ENCODE data around the gene TEX26.
"Not testable (repeated sequence)": the region's sequence is repeated elsewhere in the genome, so short reads cannot be mapped to it uniquely, and the experiment has no call there.

TEX26 gene

DNA sequence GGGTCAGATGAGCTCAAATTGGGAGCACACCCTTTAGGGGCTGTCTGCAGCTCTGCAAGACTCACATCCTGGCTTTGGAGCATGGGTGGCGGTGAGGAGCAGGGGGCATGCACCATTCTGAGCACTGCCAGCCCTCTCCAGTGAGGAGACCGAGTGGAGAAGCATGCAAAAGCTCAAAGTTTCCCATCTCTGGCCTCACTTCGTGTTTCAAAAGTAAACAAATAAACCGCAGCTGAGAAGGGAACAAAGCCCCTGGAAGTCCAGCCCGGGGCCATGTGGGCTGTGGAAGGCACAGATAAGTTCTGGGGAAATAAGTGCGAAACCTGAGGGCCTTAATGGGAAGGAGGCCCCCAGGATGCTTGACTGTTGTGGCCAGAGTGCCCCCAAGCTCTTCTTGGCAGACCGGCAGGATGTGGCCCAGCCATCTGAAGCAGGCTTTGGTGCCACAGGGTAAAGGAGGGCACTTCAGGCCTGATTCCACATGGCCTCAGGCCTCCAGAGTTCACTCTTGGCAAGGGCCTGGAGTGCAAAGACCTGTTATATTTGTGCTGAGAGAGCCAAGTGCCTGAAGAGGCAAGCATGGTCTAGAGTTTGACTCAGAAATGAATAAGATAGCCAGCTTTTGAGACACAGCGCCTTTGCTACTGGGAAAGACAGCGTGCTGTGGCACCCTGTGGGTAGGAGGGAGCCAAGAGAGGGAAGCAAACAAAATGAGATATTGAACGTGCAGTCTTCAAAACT is 25.2 kb upstream of the TEX26 start:
- no peak overlapping the region for H3K4me3 Mint-ChIP-seq

DNA sequence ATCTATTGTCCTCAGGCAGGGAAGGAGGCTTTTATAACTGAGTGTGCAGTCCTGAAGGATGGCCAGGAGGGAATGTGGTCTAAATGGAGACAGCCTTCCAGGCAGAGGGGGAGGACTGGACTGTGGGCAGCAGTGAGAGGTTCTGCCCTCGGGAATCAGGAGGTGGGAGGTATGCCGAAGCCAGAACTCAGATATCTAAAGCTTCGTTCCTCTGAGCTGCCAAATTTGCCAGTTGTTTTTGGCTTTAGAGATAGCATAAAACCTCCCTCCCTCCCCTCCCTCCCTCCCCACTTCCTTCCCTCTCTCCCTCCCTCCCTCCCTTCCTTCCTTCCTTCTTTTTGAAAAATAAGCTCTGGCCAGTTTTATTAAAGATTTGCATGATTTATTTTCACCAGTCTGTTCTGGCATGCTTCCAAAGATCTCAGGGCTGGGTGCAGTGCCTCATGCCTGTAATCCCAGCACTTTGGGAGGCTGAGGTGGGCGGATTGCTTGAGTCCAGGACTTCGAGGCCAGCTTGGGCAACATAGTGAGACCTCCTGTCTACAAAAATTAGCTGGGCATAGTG is 24.0 kb upstream of the TEX26 start:
- Mint-ChIP-seq H3K4me1 (ENCODE audit: low read depth) (peaks cover 6% of the 10 kb centered on the region), H3K9me3 (no peaks in the 10 kb centered on the region), H3K27me3 (peaks cover 64% of the 10 kb centered on the region), H3K4me3 (no peak overlapping the region), H3K27ac (no peak overlapping the region), H3K36me3 (ENCODE audit: low read depth) (no peaks in the 10 kb centered on the region)
- no peak for DNase-seq

More for the DNA sequence above, 25.2 kb upstream of the TEX26 start:
- H3K27me3 Mint-ChIP-seq: peaks cover 71% of the 10 kb centered on the region
- H3K4me1 Mint-ChIP-seq (ENCODE audit: low read depth): peaks cover 6% of the 10 kb centered on the region
- DNase-seq: no peak
- H3K9me3 Mint-ChIP-seq: no peaks in the 10 kb centered on the region
- no peak overlapping the region for H3K27ac Mint-ChIP-seq
- H3K36me3 Mint-ChIP-seq (ENCODE audit: low read depth): no peaks in the 10 kb centered on the region

DNA sequence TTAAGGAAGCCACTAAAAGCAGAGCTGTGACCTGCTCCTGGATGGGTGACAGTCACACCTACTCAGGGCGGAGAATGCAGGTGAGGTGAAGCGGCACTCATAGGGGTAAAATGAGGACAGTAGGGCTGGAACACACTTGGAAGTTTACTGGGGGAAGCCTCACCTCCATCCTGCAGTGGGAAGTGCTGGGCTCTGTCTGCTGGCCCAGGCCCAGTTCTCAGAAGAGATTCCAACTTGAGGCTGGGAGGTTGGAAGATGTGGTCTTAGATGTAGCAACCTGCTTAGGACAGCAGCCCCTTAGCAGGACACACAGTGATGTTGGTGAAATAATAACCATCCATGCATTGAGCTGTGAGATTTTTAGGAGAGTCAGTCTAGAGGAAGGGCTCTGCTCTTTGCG is 21.8 kb upstream of the TEX26 start:
- no peaks in the 10 kb centered on the region for H3K36me3 Mint-ChIP-seq (ENCODE audit: low read depth)
- H3K4me1 Mint-ChIP-seq (ENCODE audit: low read depth): peaks cover 3% of the 10 kb centered on the region
- no peaks in the 10 kb centered on the region for H3K9me3 Mint-ChIP-seq
- peaks cover 63% of the 10 kb centered on the region for H3K27me3 Mint-ChIP-seq
- no peak overlapping the region for H3K27ac Mint-ChIP-seq
- H3K4me3 Mint-ChIP-seq: no peak overlapping the region
- no peak for DNase-seq

DNA sequence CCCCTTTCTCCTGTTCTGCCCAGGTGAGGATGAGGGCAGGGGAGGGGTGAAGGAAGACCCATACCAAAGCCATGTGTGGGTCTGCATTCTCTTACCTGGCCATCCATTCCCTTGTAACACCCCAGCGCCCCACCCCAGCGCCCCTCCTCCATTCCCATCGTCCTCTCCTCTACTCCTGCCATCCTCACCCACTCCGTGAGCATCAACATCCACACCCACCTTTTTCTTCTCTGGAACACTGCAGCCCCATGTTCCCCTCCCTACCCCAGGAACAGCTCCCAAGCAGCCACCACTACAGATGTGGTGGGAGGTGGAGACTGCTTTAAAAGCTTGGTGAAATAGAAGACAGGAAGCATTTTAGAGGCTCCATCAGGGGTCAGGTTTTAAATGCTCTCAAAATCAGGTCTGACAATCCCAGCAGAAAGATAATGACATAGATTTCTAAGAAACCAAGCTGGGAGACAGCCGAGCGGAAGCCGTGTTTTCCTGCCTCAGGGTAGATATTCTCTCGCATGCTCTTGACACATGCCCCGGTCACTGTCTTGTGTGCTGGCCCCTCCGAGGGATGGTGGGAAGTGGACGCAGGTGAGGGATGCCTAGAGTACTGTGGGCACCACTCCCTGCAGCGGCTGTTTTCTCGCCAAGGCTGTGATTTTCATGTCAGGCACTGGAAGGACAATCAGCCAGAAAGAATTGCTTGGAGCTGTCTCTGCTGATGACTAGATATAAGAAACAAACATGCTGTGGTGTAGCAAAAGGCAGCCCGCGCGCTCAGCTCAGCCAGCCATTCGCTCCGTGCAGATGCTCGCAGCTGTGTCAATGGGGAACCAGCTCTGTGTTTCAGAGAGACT is 16.5 kb upstream of the TEX26 start:
- Mint-ChIP-seq H3K9me3 (no peaks in the 10 kb centered on the region), H3K36me3 (ENCODE audit: low read depth) (no peaks in the 10 kb centered on the region), H3K27me3 (peaks cover 57% of the 10 kb centered on the region), H3K4me1 (ENCODE audit: low read depth) (no peaks in the 10 kb centered on the region), H3K4me3 (no peak overlapping the region), H3K27ac (no peak overlapping the region)
- no peak for DNase-seq

DNA sequence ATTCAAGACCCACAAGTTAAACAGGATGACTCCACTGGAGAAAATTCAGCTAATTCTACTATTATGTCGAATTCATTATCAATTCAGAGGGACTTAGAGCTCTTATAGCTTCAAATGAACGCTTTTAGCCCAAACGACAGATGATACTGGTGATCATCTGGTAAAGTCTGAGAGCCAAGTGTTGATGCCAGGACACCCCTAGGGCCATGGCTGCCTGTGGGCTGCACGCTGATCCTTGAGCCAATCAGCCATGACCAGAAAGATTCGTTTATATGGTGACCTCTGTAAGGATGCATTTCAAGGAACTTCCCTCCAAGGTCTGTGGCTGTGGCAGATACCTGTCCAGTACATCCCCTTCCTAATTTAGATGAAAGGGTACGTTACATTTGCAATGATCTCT is 15.5 kb upstream of the TEX26 start:
- H3K27ac Mint-ChIP-seq: no peak overlapping the region
- H3K9me3 Mint-ChIP-seq: no peaks in the 10 kb centered on the region
- no peaks in the 10 kb centered on the region for H3K36me3 Mint-ChIP-seq (ENCODE audit: low read depth)
- H3K4me3 Mint-ChIP-seq: no peak overlapping the region
- no peak for DNase-seq
- H3K4me1 Mint-ChIP-seq (ENCODE audit: low read depth): no peaks in the 10 kb centered on the region
- peaks cover 62% of the 10 kb centered on the region for H3K27me3 Mint-ChIP-seq

GRCh38 chr13:30918662-30919405 is 13.6 kb upstream of the TEX26 start:
- peaks cover 65% of the 10 kb centered on the region for H3K27me3 Mint-ChIP-seq

GRCh38 chr13:30920162-30920909 is 12.1 kb upstream of the TEX26 start:
- Mint-ChIP-seq H3K27ac (no peak overlapping the region), H3K4me1 (ENCODE audit: low read depth) (peaks cover 5% of the 10 kb centered on the region), H3K9me3 (no peaks in the 10 kb centered on the region), H3K4me3 (no peak overlapping the region), H3K27me3 (peaks cover 51% of the 10 kb centered on the region), H3K36me3 (ENCODE audit: low read depth) (no peaks in the 10 kb centered on the region)
- DNase-seq: no peak

More at GRCh38 chr13:30918662-30919405, 13.6 kb upstream of the TEX26 start:
- no peaks in the 10 kb centered on the region for H3K4me1 Mint-ChIP-seq (ENCODE audit: low read depth)
- H3K4me3 Mint-ChIP-seq: no peak overlapping the region
- no peaks in the 10 kb centered on the region for H3K36me3 Mint-ChIP-seq (ENCODE audit: low read depth)
- no peak for DNase-seq
- no peak overlapping the region for H3K27ac Mint-ChIP-seq
- no peaks in the 10 kb centered on the region for H3K9me3 Mint-ChIP-seq

GRCh38 chr13:30923418-30923817 is 9.0 kb upstream of the TEX26 start:
- no peak overlapping the region for H3K4me3 Mint-ChIP-seq
- peaks cover 2% of the 10 kb centered on the region for H3K9me3 Mint-ChIP-seq
- H3K27ac Mint-ChIP-seq: no peak overlapping the region
- peaks cover 25% of the 10 kb centered on the region for H3K4me1 Mint-ChIP-seq (ENCODE audit: low read depth)
- H3K27me3 Mint-ChIP-seq: peaks cover 32% of the 10 kb centered on the region
- no peak for DNase-seq
- no peaks in the 10 kb centered on the region for H3K36me3 Mint-ChIP-seq (ENCODE audit: low read depth)

GRCh38 chr13:30924721-30925120 is 7.7 kb upstream of the TEX26 start:
- Mint-ChIP-seq H3K4me3 (no peak overlapping the region), H3K36me3 (ENCODE audit: low read depth) (no peaks in the 10 kb centered on the region), H3K9me3 (peaks cover 2% of the 10 kb centered on the region), H3K27me3 (peaks cover 37% of the 10 kb centered on the region), H3K4me1 (ENCODE audit: low read depth) (peaks cover 25% of the 10 kb centered on the region), H3K27ac (no peak overlapping the region)
- no peak for DNase-seq

DNA sequence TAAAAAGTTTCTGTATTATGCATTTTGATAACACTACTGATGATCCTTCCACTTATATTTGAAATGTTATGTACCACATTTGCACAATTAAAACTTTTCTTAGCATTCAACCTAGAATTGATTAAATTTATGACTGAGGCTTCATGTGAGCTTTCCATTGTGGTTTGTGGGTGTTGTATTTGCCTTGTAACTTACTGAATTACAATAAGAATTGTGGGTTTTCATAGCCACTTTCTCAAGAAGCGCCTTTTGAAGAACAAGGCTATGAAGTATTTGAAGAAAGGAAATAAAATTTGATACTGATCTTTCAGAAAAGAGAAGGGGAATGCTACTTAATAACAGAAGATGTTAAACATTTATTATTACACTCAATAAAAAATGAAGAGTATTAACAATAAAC is 7.0 kb upstream of the TEX26 start:
- Mint-ChIP-seq H3K4me1 (ENCODE audit: low read depth) (peaks cover 25% of the 10 kb centered on the region), H3K36me3 (ENCODE audit: low read depth) (no peaks in the 10 kb centered on the region), H3K27ac (no peak overlapping the region), H3K4me3 (no peak overlapping the region), H3K9me3 (peaks cover 2% of the 10 kb centered on the region), H3K27me3 (peaks cover 45% of the 10 kb centered on the region)
- no peak for DNase-seq

DNA sequence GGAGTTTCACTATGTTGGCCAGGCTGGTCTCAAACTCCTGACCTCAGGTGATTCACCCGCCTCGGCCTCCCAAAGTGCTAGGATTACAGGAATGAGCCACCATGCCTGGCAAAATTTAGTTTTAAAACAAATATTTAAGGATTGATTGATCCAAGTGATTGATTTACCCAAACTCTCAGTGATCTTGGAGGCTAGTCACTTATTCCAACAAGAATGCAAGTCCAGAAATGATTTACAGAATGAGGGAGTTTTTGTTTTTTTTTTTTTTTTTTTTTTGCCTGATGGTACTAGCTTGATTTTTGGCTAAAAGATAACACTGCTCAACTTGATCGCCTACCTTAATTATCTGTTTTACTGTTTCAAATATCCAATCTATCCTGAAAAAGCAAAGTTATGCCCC is 5.7 kb upstream of the TEX26 start:
- H3K4me3 Mint-ChIP-seq: no peak overlapping the region
- H3K27me3 Mint-ChIP-seq: peaks cover 47% of the 10 kb centered on the region
- peaks cover 2% of the 10 kb centered on the region for H3K9me3 Mint-ChIP-seq
- peak overlapping the region; percentile 4 for H3K27ac Mint-ChIP-seq
- peaks cover 25% of the 10 kb centered on the region for H3K4me1 Mint-ChIP-seq (ENCODE audit: low read depth)
- no peaks in the 10 kb centered on the region for H3K36me3 Mint-ChIP-seq (ENCODE audit: low read depth)
- no peak for DNase-seq

DNA sequence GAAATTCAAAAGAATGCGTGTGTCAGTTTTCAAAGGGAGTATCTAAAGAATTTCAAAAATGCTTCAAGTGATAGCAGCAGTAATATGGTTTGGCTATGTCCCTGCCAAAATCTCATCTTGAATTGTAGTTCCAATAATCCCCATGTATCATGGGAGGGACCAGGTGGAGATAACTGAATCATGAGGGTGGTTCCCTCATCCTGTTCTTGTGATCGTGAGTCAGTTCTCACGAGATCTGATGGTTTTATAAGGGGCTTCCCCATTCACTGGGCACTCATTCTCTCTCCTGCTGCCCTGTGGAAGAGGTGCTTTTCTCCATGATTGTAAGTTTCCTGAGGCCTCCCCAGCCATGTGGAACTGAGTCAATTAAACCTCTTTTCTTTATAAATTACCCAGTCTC is 5.3 kb upstream of the TEX26 start:
- not testable (repeated sequence) for H3K36me3 Mint-ChIP-seq (ENCODE audit: low read depth); DNase-seq; H3K9me3 Mint-ChIP-seq; H3K4me3 Mint-ChIP-seq
- Mint-ChIP-seq H3K4me1 (ENCODE audit: low read depth) (peaks cover 25% of the 10 kb centered on the region), H3K27ac (peak overlapping the region; percentile 4), H3K27me3 (peaks cover 51% of the 10 kb centered on the region)

DNA sequence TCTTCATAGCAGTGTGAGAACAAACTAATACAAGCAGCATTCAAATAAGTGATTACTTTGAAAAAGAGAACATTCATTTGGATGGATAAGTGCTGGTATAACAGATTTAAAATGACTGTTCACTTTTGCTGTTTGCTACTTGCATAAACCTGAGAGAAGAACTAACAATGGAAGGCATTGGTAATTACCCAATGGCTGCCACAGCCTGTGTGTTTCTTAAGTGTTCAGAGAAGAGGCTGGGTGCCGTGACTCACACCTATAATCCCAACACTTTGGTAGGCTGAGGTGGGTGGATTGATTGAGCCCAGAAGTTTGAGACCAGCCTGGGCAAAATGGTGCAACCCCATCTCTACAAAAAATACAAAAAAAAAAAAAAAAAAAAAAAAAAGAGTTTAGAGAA is 4.9 kb upstream of the TEX26 start:
- Mint-ChIP-seq H3K36me3 (ENCODE audit: low read depth) (no peaks in the 10 kb centered on the region), H3K27me3 (peaks cover 55% of the 10 kb centered on the region), H3K4me3 (no peak overlapping the region), H3K9me3 (peaks cover 2% of the 10 kb centered on the region), H3K27ac (peak overlapping the region; percentile 4), H3K4me1 (ENCODE audit: low read depth) (peaks cover 25% of the 10 kb centered on the region)
- DNase-seq: no peak

- DNase-seq: no peak
- Mint-ChIP-seq H3K4me3 (no peak overlapping the region), H3K4me1 (ENCODE audit: low read depth) (peaks cover 25% of the 10 kb centered on the region), H3K36me3 (ENCODE audit: low read depth) (no peaks in the 10 kb centered on the region), H3K27me3 (peaks cover 58% of the 10 kb centered on the region), H3K27ac (no peak overlapping the region), H3K9me3 (peaks cover 2% of the 10 kb centered on the region)
These were observed 3.5 kb upstream of the TEX26 start for GRCh38 chr13:30928978-30929377.
